Endothelial cell of umbilical vein (primary cell): ENCODE data around the gene STYXL1.

Experiments
- EZH2 ChIP-seq: IDR thresholded peaks from 2 replicates; pipeline ENCODE4 v1.6.1; 2012; ENCODE audit warnings: borderline replicate concordance, low read depth, mild to moderate bottlenecking, moderate library complexity, low read length, inconsistent platforms; ENCODE audit not compliant: severe bottlenecking
- GATA2 ChIP-seq: IDR thresholded peaks from 2 replicates; pipeline ENCODE4 v1.7.0; 2011; ENCODE audit warnings: low read depth, mild to moderate bottlenecking, moderate library complexity, mixed read lengths, low read length; ENCODE audit not compliant: insufficient read length, insufficient read depth
- JUN ChIP-seq: IDR thresholded peaks from 2 replicates; pipeline ENCODE4 v1.6.1; 2011; ENCODE audit warnings: borderline replicate concordance, low read depth; ENCODE audit not compliant: insufficient read length, insufficient read depth
- MYC ChIP-seq: IDR thresholded peaks from one replicate; pipeline ENCODE4 v1.6.1; 2011; ENCODE audit warnings: mild to moderate bottlenecking, low read depth, low read length
- POLR2A ChIP-seq: IDR thresholded peaks from 2 replicates; pipeline ENCODE4 v1.6.1; 2012; ENCODE audit warnings: low read depth, mild to moderate bottlenecking, control low read depth, low read length
- POLR2AphosphoS5 ChIP-seq: IDR thresholded peaks from 2 replicates; pipeline ENCODE4 v1.6.1; 2012; ENCODE audit warnings: low read depth, mild to moderate bottlenecking, control low read depth, low read length, moderate library complexity; ENCODE audit not compliant: insufficient read depth
- TF ChIP-seq, protein P1 (sequence below), 2 donors: IDR thresholded peaks; 1 replicate in 1 of 2; 2 replicates in 1 of 2; pipeline ENCODE4 v1.5.1; 2011; ENCODE audit warnings: low read length in 2 of 2, mild to moderate bottlenecking in 2 of 2, moderate library complexity in 2 of 2, control low read depth in 1 of 2, inconsistent platforms in 1 of 2, low read depth in 1 of 2; ENCODE audit not compliant: insufficient read depth in 1 of 2; ENCODE audit errors: extremely low read depth in 1 of 2
- TF ChIP-seq, protein P2 (sequence below): IDR thresholded peaks from 2 replicates; pipeline ENCODE4 v1.6.1; 2011; ENCODE audit not compliant: insufficient read depth, insufficient read length

DNA sequence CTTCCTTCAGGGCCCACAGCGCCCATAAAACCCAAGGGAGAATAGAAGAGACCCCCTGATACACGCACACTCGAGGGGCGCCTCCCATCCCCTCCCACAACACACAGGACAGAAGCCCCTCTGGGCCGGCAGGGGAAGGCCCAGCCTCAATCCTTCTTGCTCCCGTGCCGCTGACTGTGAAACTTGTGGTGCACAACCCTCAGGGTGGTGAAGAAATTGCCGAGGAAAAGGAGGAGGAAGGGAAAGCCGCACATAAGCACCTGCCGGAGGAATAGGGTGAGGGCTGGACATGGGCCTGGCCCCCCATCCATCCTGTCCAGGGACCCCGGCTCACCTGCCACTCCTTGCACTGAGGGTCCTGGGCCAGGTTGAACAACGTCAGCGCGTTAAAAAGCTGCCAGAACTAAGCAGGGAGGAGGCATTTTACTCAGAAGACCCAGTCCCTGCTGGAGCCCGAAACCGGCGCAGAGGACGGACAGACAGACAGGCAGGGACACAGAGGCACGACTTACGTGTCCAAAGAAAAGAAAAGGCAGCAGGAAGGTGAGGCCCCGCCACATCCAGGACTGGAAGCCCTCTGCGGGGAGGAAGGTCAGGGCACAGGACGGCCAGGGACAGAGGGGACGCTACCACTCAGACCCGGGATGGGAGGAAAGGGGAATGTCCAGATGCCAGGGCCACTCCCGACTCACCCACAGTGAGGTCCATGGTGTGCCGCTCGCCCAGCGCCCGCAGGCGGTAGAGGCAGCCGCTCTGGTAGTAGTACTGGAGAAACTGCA, 60.6 kb downstream of the STYXL1 start:
- TF ChIP-seq POLR2AphosphoS5 (no peak), GATA2 (no peak), EZH2 (no peak), MYC (no peak), POLR2A (no peak), JUN (no peak)
- TF ChIP-seq, protein P1, sequence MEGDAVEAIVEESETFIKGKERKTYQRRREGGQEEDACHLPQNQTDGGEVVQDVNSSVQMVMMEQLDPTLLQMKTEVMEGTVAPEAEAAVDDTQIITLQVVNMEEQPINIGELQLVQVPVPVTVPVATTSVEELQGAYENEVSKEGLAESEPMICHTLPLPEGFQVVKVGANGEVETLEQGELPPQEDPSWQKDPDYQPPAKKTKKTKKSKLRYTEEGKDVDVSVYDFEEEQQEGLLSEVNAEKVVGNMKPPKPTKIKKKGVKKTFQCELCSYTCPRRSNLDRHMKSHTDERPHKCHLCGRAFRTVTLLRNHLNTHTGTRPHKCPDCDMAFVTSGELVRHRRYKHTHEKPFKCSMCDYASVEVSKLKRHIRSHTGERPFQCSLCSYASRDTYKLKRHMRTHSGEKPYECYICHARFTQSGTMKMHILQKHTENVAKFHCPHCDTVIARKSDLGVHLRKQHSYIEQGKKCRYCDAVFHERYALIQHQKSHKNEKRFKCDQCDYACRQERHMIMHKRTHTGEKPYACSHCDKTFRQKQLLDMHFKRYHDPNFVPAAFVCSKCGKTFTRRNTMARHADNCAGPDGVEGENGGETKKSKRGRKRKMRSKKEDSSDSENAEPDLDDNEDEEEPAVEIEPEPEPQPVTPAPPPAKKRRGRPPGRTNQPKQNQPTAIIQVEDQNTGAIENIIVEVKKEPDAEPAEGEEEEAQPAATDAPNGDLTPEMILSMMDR (IDR thresholded peaks at IDR 0.05; ENCODE audit: extremely low read depth in 1 of 2, insufficient read depth in 1 of 2, low read depth in 1 of 2, low read length in 2 of 2) = no peak
- TF ChIP-seq, protein P2, sequence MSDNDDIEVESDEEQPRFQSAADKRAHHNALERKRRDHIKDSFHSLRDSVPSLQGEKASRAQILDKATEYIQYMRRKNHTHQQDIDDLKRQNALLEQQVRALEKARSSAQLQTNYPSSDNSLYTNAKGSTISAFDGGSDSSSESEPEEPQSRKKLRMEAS = no peak
